Large intestine (tissue), 3 donors: ENCODE data around the gene KBTBD2. TPM values are rescaled to one million over a fixed set of nuclear protein-coding genes. Genes with fewer than 3 reads are reported as not detected.
A peak's percentile ranks its signal among the peaks of the same experiment; 100 is the strongest.
"Not testable (repeated sequence)": the region's sequence is repeated elsewhere in the genome, so short reads cannot be mapped to it uniquely, and the experiment has no call there.

ENCODE experiments used
- DNase-seq, 2 donors: peaks; one replicate each; pipeline versions ENCODE4 v3.0.0 to v3.0.0-alpha.2; 2013
- H3K27ac ChIP-seq: one replicate; pipeline ENCODE4 v1.5.1; 2013; ENCODE audit warnings: low read length
- H3K27me3 ChIP-seq: 2 replicates; pipeline ENCODE4 v1.6.1; 2013; ENCODE audit warnings: low read length; ENCODE audit not compliant: control insufficient read depth, insufficient read depth
- H3K36me3 ChIP-seq: 2 replicates; pipeline ENCODE4 v1.6.1; 2013; ENCODE audit warnings: low read length; ENCODE audit not compliant: control insufficient read depth, insufficient read depth
- H3K4me1 ChIP-seq: one replicate; pipeline ENCODE4 v1.6.1; 2013; ENCODE audit warnings: low read length; ENCODE audit not compliant: control insufficient read depth, insufficient read depth
- H3K4me3 ChIP-seq: one replicate; pipeline ENCODE4 v1.5.1; 2013; ENCODE audit warnings: low read length
- H3K9me3 ChIP-seq: one replicate; pipeline ENCODE4 v1.6.1; 2013; ENCODE audit warnings: mild to moderate bottlenecking, low read depth, low read length, moderate library complexity; ENCODE audit not compliant: control insufficient read depth
- WGBS: methylation state at CpG from one replicate; pipeline ENCODE4 v1.1.5; 2013; ENCODE audit warnings: low lambda C conversion rate; ENCODE audit not compliant: insufficient coverage; 5-methylcytosine and 5-hydroxymethylcytosine counted together
- polyA plus RNA-seq: library from polyadenylated mRNA; unstranded; fragments of 120-200 nt; gene quantifications from one replicate; pipeline ENCODE4 v1.2.1, GENCODE V29; 2013

Gene KBTBD2
- polyA plus RNA-seq, 1 donor = 46.5 TPM

- H3K9me3 ChIP-seq = no peaks in the 10 kb centered on the region
- H3K4me1 ChIP-seq = peaks cover 2% of the 10 kb centered on the region
- no peak overlapping the region for H3K27ac ChIP-seq
- WGBS = no CpG with 5 or more reads among the region's 2 CpGs
- no peak overlapping the region for H3K4me3 ChIP-seq
- H3K27me3 ChIP-seq = no peaks in the 10 kb centered on the region
- DNase-seq = peak in 1 of 2 donors; percentile 30
- no peaks in the 10 kb centered on the region for H3K36me3 ChIP-seq
These were observed 10.2 kb downstream of the KBTBD2 start for GRCh38 chr7:32881074-32881982.

- Histone ChIP-seq H3K4me3 (no peak overlapping the region), H3K27ac (no peak overlapping the region)
- peak in 1 of 2 donors; percentile 24 for DNase-seq
These were observed 12.1 kb downstream of the KBTBD2 start for GRCh38 chr7:32879460-32879859.

GRCh38 chr7:32878023-32878422 lies 13.5 kb downstream of the KBTBD2 start:
- peaks cover 25% of the 10 kb centered on the region for H3K36me3 ChIP-seq
- H3K4me1 ChIP-seq, DNase-seq, H3K4me3 ChIP-seq, H3K27ac ChIP-seq, H3K9me3 ChIP-seq, H3K27me3 ChIP-seq: not testable (repeated sequence)
- no CpG with 5 or more reads among the region's 8 CpGs for WGBS

More at GRCh38 chr7:32879460-32879859, 12.1 kb downstream of the KBTBD2 start:
- Histone ChIP-seq H3K36me3 (peaks cover 14% of the 10 kb centered on the region), H3K4me1 (peaks cover 2% of the 10 kb centered on the region), H3K9me3 (no peaks in the 10 kb centered on the region), H3K27me3 (no peaks in the 10 kb centered on the region)
- WGBS = no CpG with 5 or more reads among the region's 2 CpGs

- H3K9me3 ChIP-seq = no peaks in the 10 kb centered on the region
- DNase-seq = no peak
- no peaks in the 10 kb centered on the region for H3K4me1 ChIP-seq
- no peak overlapping the region for H3K27ac ChIP-seq
- WGBS = 83% methylated on average over 1 of the region's 2 CpGs
- peaks cover 55% of the 10 kb centered on the region for H3K36me3 ChIP-seq
- H3K4me3 ChIP-seq = no peak overlapping the region
- H3K27me3 ChIP-seq = no peaks in the 10 kb centered on the region
These were observed 19.1 kb downstream of the KBTBD2 start for GRCh38 chr7:32872421-32872820.

- no peaks in the 10 kb centered on the region for H3K27me3 ChIP-seq
- H3K27ac ChIP-seq = no peak overlapping the region
- H3K9me3 ChIP-seq = no peaks in the 10 kb centered on the region
- H3K4me3 ChIP-seq = no peak overlapping the region
- no peak for DNase-seq
- peaks cover 57% of the 10 kb centered on the region for H3K36me3 ChIP-seq
- no peaks in the 10 kb centered on the region for H3K4me1 ChIP-seq
- WGBS = 20% methylated on average over 1 of the region's 4 CpGs
These were observed 19.8 kb downstream of the KBTBD2 start for GRCh38 chr7:32871624-32872371.

- H3K27me3 ChIP-seq = no peaks in the 10 kb centered on the region
- DNase-seq = no peak
- no peak overlapping the region for H3K4me3 ChIP-seq
- H3K4me1 ChIP-seq = no peaks in the 10 kb centered on the region
- H3K27ac ChIP-seq = no peak overlapping the region
- H3K36me3 ChIP-seq = peaks cover 51% of the 10 kb centered on the region
- 92% methylated on average over 2 of the region's 3 CpGs for WGBS
- no peaks in the 10 kb centered on the region for H3K9me3 ChIP-seq
These were observed 21.3 kb downstream of the KBTBD2 start for GRCh38 chr7:32870298-32870697.

- no CpG with 5 or more reads among the region's 7 CpGs for WGBS
- Histone ChIP-seq H3K4me1 (no peaks in the 10 kb centered on the region), H3K27me3 (no peaks in the 10 kb centered on the region), H3K9me3 (no peaks in the 10 kb centered on the region), H3K27ac (no peak overlapping the region), H3K4me3 (no peak overlapping the region), H3K36me3 (peaks cover 46% of the 10 kb centered on the region)
- DNase-seq = no peak
These were observed 21.8 kb downstream of the KBTBD2 start for GRCh38 chr7:32869716-32870115.

GRCh38 chr7:32868116-32868515 lies 23.4 kb downstream of the KBTBD2 start:
- no peak overlapping the region for H3K27ac ChIP-seq
- no peaks in the 10 kb centered on the region for H3K4me1 ChIP-seq
- H3K9me3 ChIP-seq = no peaks in the 10 kb centered on the region
- H3K4me3 ChIP-seq = no peak overlapping the region
- DNase-seq = no peak
- H3K27me3 ChIP-seq = no peaks in the 10 kb centered on the region
- WGBS = no CpG with 5 or more reads among the region's 4 CpGs
- peaks cover 32% of the 10 kb centered on the region for H3K36me3 ChIP-seq

GRCh38 chr7:32865448-32866030 lies 26.0 kb downstream of the KBTBD2 start:
- no peak overlapping the region for H3K27ac ChIP-seq

GRCh38 chr7:32863872-32864271 lies 27.7 kb downstream of the KBTBD2 start:
- no CpG with 5 or more reads among the region's 1 CpG for WGBS
- H3K4me1 ChIP-seq, H3K27ac ChIP-seq, H3K4me3 ChIP-seq, H3K27me3 ChIP-seq, DNase-seq, H3K9me3 ChIP-seq, H3K36me3 ChIP-seq: not testable (repeated sequence)

More at GRCh38 chr7:32865448-32866030, 26.0 kb downstream of the KBTBD2 start:
- Histone ChIP-seq H3K36me3 (peaks cover 23% of the 10 kb centered on the region), H3K4me3 (no peak overlapping the region), H3K27me3 (no peaks in the 10 kb centered on the region), H3K9me3 (no peaks in the 10 kb centered on the region), H3K4me1 (no peaks in the 10 kb centered on the region)
- DNase-seq = no peak
